ENCODE results near the gene ADCY6.
"Not testable (repeated sequence)": the region's sequence is repeated elsewhere in the genome, so short reads cannot be mapped to it uniquely, and the experiment has no call there.

Gene ADCY6

GRCh38 chr12:48744251-48745008 is 44.5 kb downstream of the ADCY6 start:
- DNase-seq: no peak

DNA sequence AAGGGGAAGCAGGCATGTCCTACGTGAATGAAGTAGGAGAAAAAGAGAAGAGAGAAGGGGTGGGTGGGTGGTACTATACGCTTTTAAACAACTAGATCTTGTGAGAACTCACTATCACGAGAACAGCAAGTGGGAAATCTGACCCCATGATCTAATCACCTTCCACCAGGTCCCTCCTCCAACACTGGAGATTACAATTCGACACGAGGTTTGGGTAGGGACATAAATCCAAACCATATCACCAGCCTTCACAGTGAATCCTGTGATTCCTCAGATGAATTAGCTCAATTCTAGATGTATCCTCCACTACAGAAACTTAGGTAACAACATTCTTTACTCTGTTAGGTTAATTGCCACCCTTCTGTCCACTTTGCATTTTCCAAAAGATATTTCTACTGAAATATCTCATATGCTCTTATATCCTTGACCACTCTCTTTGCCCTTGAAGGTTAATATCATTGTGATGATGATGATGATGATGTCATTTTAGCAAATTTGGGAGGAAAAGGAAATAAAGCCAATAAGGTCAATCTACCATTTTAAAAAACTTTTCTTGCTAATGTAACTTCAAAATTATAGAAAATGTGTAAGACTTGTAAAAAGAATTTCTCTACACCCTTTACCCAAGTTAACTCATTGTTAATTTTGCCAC is 49.1 kb downstream of the ADCY6 start:
- no peak for DNase-seq

GRCh38 chr12:48736456-48736855 is 52.4 kb downstream of the ADCY6 start:
- DNase-seq: no peak

- DNase-seq: no peak
These were observed 60.1 kb downstream of the ADCY6 start for GRCh38 chr12:48728807-48729206.

GRCh38 chr12:48720737-48721136 is 68.2 kb downstream of the ADCY6 start:
- DNase-seq: not testable (repeated sequence)

DNA sequence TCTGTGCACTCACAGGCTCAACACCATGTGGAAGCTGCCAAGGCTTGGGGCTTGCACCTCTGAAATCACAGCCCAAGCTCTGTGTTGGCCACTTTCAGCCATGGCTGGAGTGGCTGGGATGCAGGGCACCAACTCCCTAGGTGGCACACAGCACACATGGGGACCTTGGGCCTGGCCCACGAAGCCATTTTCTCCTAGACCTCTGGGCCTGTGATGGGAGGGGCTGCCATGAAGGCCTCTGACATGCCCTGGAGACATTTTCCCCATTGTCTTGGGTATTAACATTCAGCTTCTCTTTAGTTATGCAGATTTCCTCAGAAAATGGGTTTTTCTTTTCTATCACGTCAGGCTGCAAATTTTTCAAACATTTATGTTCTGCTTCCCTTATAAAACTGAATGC is 68.7 kb downstream of the ADCY6 start:
- DNase-seq: not testable (repeated sequence)

- DNase-seq: not testable (repeated sequence)
These were observed 69.9 kb downstream of the ADCY6 start for GRCh38 chr12:48719002-48719401.

DNA sequence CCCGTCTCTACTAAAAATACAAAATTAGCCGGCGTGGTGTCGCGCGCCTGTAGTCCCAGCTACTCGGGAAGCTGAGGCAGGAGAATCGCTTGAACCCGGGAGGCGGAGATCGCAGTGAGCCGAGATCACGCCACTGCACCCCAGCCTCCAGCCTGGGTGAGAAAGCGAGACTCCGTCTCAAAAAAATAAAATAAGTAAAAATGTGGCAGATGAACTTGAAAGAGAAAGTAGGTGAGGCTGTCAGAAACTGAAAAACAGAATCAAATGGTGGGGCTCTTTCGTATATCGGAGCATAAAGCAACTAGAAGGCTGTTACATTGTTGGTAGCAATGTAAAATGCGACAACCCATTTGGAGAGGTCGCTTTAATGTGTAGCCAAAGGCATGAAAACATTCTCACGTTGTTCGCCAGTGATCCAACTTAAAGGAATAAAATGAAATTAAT is 71.6 kb downstream of the ADCY6 start:
- DNase-seq: no peak

- peak; percentile 99 for DNase-seq
These were observed 72.2 kb downstream of the ADCY6 start, which contains the start of gene CCNT1 for GRCh38 chr12:48716493-48717251. Gene CCNT1 (minus strand): TSS chr12:48716707. CDS start chr12:48716675, 32 bp downstream.
